T-helper 17 cell (primary cell): Measurements from ENCODE around the gene GRHL1. TPM values are rescaled to one million over a fixed set of nuclear protein-coding genes. Genes with fewer than 3 reads are reported as not detected.
A peak's percentile ranks its signal among the peaks of the same experiment; 100 is the strongest.
"Not testable (repeated sequence)": the region's sequence is repeated elsewhere in the genome, so short reads cannot be mapped to it uniquely, and the experiment has no call there.

ENCODE experiments used
- ATAC-seq: fragments of 150-1000 bp; cut with Tn5 transposase; 2 replicates; pipeline ENCODE4 v1.10.0; 2021; ENCODE audit warnings: mild to moderate bottlenecking, moderate library complexity
- DNase-seq, 3 donors: peaks; one replicate each; pipeline versions ENCODE4 v3.0.0 to v3.0.0-alpha.2; 2020 to 2021
- H3K9me3 ChIP-seq: one replicate; pipeline ENCODE4 v1.7.0; 2013; ENCODE audit warnings: low read length, mild to moderate bottlenecking; ENCODE audit not compliant: control insufficient read depth, poor library complexity, severe bottlenecking
- H3K27ac Mint-ChIP-seq: one replicate; pipeline ENCODE4 v1.8.0; 2022; ENCODE audit warnings: mild to moderate bottlenecking, moderate library complexity, mixed read lengths
- H3K27me3 Mint-ChIP-seq: one replicate; pipeline ENCODE4 v1.8.0; 2022; ENCODE audit warnings: mixed read lengths
- H3K36me3 Mint-ChIP-seq: one replicate; pipeline ENCODE4 v1.8.0; 2022; ENCODE audit warnings: low read depth, mixed read lengths
- H3K4me1 Mint-ChIP-seq: one replicate; pipeline ENCODE4 v1.8.0; 2022; ENCODE audit warnings: mild to moderate bottlenecking, mixed read lengths
- H3K4me3 Mint-ChIP-seq: one replicate; pipeline ENCODE4 v1.8.0; 2022; ENCODE audit warnings: mild to moderate bottlenecking, moderate library complexity, mixed read lengths
- total RNA-seq, 4 donors: library from RNA in 2 of 4; stranded (reverse) in 2 of 4; gene quantifications; one replicate each; pipeline ENCODE4 v1.2.3 and lab custom pipeline; 2022 to 2026

Gene GRHL1
- total RNA-seq, 2 donors from 2014 or later: 0.60 to 3.7 TPM

- Mint-ChIP-seq H3K36me3 (no peaks in the 10 kb centered on the region), H3K27ac (peak overlapping the region; percentile 27), H3K4me3 (no peak overlapping the region), H3K4me1 (peaks cover 17% of the 10 kb centered on the region), H3K27me3 (no peaks in the 10 kb centered on the region)
- no peak for ATAC-seq
- no peak for DNase-seq
- no peaks in the 10 kb centered on the region for H3K9me3 ChIP-seq
Measured at GRCh38 chr2:10026940-10027569, 75.6 kb downstream of the GRHL1 start.

DNA sequence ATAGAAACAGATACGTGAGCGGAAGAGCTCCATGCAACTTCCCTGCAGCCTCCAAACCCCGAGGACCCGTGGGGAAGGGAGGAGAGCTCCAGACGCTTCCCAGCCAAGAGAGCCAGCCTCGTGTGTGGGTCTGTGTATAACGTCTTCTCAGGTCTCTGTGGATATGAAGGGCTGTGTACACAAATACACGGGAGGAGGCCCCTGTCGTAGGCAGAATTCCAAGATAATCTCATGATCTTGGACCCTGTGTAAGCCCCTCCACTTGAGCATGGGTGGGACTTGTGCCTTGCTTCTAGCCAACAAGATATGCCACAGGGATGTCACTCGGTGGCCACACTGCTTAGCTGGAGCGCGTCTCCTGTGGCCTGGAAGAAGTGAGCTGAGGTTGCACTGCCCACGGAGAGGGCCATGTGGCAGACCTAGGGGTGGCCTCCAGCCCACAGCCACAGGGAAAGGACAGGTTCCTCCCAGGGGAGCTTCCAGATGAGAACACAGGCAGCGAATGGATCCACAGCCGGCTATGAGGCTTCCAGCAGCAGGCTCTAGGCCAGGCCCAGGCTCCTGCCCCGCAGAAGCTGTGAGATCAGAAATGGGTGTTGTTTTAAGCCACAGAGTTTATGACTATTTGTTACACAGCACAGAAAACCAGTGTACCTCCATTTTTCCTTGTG is 76.3 kb downstream of the GRHL1 start:
- Mint-ChIP-seq H3K27ac (peak overlapping the region; percentile 27), H3K4me3 (peak overlapping the region; percentile 47), H3K4me1 (peaks cover 21% of the 10 kb centered on the region), H3K36me3 (no peaks in the 10 kb centered on the region), H3K27me3 (no peaks in the 10 kb centered on the region)
- no peaks in the 10 kb centered on the region for H3K9me3 ChIP-seq
- DNase-seq: no peak
- no peak for ATAC-seq

GRCh38 chr2:10028407-10028987 is 77.0 kb downstream of the GRHL1 start:
- no peaks in the 10 kb centered on the region for H3K9me3 ChIP-seq
- Mint-ChIP-seq H3K4me1 (peaks cover 21% of the 10 kb centered on the region), H3K27ac (no peak overlapping the region), H3K36me3 (no peaks in the 10 kb centered on the region), H3K27me3 (no peaks in the 10 kb centered on the region), H3K4me3 (peak overlapping the region; percentile 47)
- DNase-seq (no peak), ATAC-seq (no peak)

- Mint-ChIP-seq H3K27ac (peak overlapping the region; percentile 62), H3K36me3 (no peaks in the 10 kb centered on the region), H3K27me3 (no peaks in the 10 kb centered on the region), H3K4me3 (peak overlapping the region; percentile 75), H3K4me1 (peaks cover 21% of the 10 kb centered on the region)
- H3K9me3 ChIP-seq: no peaks in the 10 kb centered on the region
- ATAC-seq (peak; percentile 92), DNase-seq (peak in 1 of 3 donors; percentile 18)
Measured at GRCh38 chr2:10028988-10029874, 77.7 kb downstream of the GRHL1 start.

GRCh38 chr2:10029875-10030223 is 78.4 kb downstream of the GRHL1 start:
- Mint-ChIP-seq H3K27ac (peak overlapping the region; percentile 62), H3K4me3 (peak overlapping the region; percentile 75)

DNA sequence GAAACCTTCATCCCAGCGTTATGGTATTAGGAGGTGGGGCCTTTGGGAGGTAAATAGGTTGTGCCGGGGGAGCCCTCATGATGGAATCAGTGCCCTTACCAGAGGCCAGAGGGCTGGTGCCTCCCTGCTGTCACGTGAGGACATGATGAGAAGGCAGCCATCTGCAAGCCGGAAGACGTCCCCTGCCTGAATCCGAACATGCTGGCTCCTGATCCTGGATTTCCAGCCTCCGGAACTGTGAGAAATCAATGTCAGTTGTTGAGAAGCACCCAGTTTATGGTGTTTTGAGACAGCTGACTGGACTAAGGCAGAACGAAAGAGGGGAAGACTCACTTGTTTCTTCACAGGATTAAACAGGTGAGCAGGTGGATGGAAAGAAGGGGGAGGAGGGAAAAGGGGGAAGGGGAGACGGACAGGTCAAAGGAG is 78.8 kb downstream of the GRHL1 start:
- ATAC-seq (no peak), DNase-seq (no peak)
- H3K27ac Mint-ChIP-seq: no peak overlapping the region
- H3K4me3 Mint-ChIP-seq: peak overlapping the region; percentile 75
- no peaks in the 10 kb centered on the region for H3K36me3 Mint-ChIP-seq
- peaks cover 26% of the 10 kb centered on the region for H3K4me1 Mint-ChIP-seq
- H3K9me3 ChIP-seq: no peaks in the 10 kb centered on the region
- H3K27me3 Mint-ChIP-seq: no peaks in the 10 kb centered on the region

More at GRCh38 chr2:10029875-10030223, 78.4 kb downstream of the GRHL1 start:
- Mint-ChIP-seq H3K27me3 (no peaks in the 10 kb centered on the region), H3K4me1 (peaks cover 23% of the 10 kb centered on the region), H3K36me3 (no peaks in the 10 kb centered on the region)
- DNase-seq (no peak), ATAC-seq (no peak)
- no peaks in the 10 kb centered on the region for H3K9me3 ChIP-seq

DNA sequence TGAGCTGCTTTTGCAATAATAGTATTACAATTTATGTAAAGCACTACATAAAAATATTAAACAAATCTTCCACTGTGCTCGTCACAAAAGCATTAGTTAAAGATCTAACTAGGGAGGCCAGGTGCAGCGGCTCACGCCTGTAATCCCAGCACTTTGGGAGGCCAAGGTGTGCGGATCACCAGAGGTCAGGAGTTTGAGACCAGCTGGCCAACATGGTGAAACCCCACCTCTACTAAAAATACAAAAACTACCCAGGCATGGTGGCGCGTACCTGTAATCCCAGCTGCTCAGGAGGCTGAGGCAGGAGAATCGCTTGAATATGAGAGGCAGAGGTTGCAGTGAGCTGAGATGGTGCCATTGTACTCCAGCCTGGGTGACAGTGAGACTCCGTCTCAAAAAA is 79.3 kb downstream of the GRHL1 start:
- H3K27me3 Mint-ChIP-seq, H3K9me3 ChIP-seq, H3K36me3 Mint-ChIP-seq, H3K27ac Mint-ChIP-seq, DNase-seq, H3K4me3 Mint-ChIP-seq, ATAC-seq: not testable (repeated sequence)
- peaks cover 30% of the 10 kb centered on the region for H3K4me1 Mint-ChIP-seq

DNA sequence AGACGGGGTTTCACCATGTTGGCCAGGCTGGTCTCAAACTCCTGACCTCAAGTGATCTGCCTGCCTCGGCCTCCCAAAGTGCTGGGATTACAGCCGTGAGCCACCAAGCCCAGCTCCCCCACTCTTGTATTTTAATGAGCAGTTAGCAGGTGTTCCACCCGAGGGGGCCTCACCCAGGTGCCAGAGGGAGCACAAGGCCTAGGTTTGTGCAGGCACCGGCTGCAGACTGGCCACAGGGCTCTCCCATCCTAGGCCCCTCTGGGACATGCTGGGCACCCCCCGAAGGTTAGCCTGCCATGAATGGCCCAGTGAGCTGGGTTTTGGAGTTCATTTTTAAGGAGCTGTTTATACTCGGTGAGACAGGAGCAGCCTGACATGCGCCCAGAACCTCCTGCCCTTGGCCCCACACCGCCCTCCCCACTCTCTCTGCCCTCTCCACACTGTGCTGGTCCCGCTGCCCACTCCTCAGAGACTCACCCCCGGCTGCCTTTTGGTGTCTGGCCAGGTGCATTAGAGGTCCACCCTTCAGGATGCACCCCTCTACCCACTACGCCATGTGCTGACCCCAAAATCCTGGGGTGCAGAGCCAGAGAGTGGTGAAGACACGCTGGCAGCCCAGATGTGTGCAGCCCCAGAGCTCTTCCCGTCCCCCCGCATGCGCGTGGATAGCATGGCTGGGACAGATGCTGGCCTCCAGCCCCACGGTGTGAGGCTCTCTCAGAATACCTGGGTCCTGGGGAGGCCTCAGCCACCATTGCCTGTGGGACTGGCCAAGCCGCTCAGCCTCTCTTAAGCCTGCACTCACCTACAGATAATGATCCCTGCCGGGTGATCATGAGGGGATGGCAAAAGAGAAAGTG is 80.6 kb downstream of the GRHL1 start:
- Mint-ChIP-seq H3K36me3 (no peaks in the 10 kb centered on the region), H3K4me3 (no peak overlapping the region), H3K27me3 (no peaks in the 10 kb centered on the region), H3K4me1 (peaks cover 28% of the 10 kb centered on the region), H3K27ac (no peak overlapping the region)
- no peak for DNase-seq
- H3K9me3 ChIP-seq: no peaks in the 10 kb centered on the region
- no peak for ATAC-seq

DNA sequence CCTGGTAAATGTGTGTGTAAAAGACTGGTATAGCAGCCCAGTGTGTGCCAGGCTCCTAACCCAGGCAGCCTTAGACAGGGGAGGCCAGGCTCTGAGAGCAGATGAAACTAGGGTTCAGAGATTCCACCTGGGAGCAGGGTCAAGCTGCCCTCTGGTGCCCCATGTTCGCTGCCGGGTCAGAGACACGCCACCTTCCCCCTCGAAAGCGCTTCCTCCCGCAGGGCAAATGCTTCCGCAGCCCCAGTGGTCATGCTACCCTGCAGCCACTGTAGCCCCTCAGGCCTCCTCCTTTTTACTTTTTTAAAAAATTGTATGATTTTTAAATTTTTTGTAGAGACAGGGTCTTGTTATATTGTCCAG is 81.2 kb downstream of the GRHL1 start:
- H3K36me3 Mint-ChIP-seq: no peaks in the 10 kb centered on the region
- no peak overlapping the region for H3K27ac Mint-ChIP-seq
- peaks cover 30% of the 10 kb centered on the region for H3K4me1 Mint-ChIP-seq
- ATAC-seq (no peak), DNase-seq (no peak)
- no peaks in the 10 kb centered on the region for H3K27me3 Mint-ChIP-seq
- no peaks in the 10 kb centered on the region for H3K9me3 ChIP-seq
- H3K4me3 Mint-ChIP-seq: no peak overlapping the region

- Mint-ChIP-seq H3K27ac (no peak overlapping the region), H3K27me3 (no peaks in the 10 kb centered on the region), H3K4me3 (no peak overlapping the region), H3K36me3 (no peaks in the 10 kb centered on the region), H3K4me1 (peaks cover 28% of the 10 kb centered on the region)
- ATAC-seq: no peak
- no peak for DNase-seq
- no peaks in the 10 kb centered on the region for H3K9me3 ChIP-seq
Measured at GRCh38 chr2:10033251-10034006, 81.9 kb downstream of the GRHL1 start.

- Mint-ChIP-seq H3K36me3 (no peaks in the 10 kb centered on the region), H3K27me3 (no peaks in the 10 kb centered on the region), H3K27ac (peak overlapping the region; percentile 59), H3K4me3 (no peak overlapping the region), H3K4me1 (peaks cover 25% of the 10 kb centered on the region)
- H3K9me3 ChIP-seq: no peaks in the 10 kb centered on the region
- DNase-seq (no peak), ATAC-seq (no peak)
Measured at GRCh38 chr2:10034333-10035052, 83.0 kb downstream of the GRHL1 start.
